ENCODE measurements around the gene TMEM30A. TPM values are rescaled to one million over a fixed set of nuclear protein-coding genes. Genes with fewer than 3 reads are reported as not detected.

The TMEM30A gene
- total RNA-seq, 1 experiment from 2014 or later = 65.2 TPM

DNA sequence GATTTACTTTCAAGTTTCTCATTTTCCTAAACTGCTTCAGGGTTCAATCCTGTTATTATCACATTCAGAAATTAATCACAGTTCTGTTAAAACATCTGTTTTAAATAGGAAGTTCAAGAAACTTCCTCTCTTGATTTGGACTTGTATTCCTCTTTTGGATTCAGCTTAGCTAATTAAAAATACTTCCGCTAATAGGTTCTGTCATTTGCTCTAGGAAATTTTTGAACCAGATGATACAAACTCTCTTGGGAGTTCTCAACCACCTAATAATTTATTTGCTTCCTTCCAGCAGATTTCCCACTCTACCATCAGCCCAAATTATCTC lies 15.9 kb upstream of the TMEM30A start:
- TF ChIP-seq, protein P1, sequence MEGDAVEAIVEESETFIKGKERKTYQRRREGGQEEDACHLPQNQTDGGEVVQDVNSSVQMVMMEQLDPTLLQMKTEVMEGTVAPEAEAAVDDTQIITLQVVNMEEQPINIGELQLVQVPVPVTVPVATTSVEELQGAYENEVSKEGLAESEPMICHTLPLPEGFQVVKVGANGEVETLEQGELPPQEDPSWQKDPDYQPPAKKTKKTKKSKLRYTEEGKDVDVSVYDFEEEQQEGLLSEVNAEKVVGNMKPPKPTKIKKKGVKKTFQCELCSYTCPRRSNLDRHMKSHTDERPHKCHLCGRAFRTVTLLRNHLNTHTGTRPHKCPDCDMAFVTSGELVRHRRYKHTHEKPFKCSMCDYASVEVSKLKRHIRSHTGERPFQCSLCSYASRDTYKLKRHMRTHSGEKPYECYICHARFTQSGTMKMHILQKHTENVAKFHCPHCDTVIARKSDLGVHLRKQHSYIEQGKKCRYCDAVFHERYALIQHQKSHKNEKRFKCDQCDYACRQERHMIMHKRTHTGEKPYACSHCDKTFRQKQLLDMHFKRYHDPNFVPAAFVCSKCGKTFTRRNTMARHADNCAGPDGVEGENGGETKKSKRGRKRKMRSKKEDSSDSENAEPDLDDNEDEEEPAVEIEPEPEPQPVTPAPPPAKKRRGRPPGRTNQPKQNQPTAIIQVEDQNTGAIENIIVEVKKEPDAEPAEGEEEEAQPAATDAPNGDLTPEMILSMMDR (conservative IDR thresholded peaks at IDR 0.05) = no peak
- H3K9me3 Mint-ChIP-seq = no peaks in the 10 kb centered on the region
- no peaks in the 10 kb centered on the region for H3K79me2 ChIP-seq (ENCODE audit: insufficient read depth, low read length)
- H2BK5ac ChIP-seq (ENCODE audit: insufficient read length, low read length) = no peak overlapping the region
- no peak overlapping the region for H3K9ac ChIP-seq (ENCODE audit: extremely low read depth, insufficient read length, low read length)
- H2AFZ ChIP-seq (ENCODE audit: low read length) = no peak overlapping the region
- H4K8ac ChIP-seq (replicated peaks; ENCODE audit: insufficient read length, low read depth, low read length) = no peak overlapping the region
- DNase-seq = no peak
- H3K23ac ChIP-seq (ENCODE audit: insufficient read length, low read depth, low read length) = no peak overlapping the region
- H3K23me2 ChIP-seq (ENCODE audit: insufficient read length, low read depth, low read length, poor library complexity, severe bottlenecking) = no peaks in the 10 kb centered on the region
- no peak overlapping the region for H3K4me2 ChIP-seq (ENCODE audit: insufficient read depth, insufficient read length, low read length)
- no peak overlapping the region for H3K4me3 Mint-ChIP-seq
- peaks cover 17 to 19% of the 10 kb centered on the region in 2 experiments for H3K4me1 Mint-ChIP-seq
- no peak overlapping the region for H2BK12ac ChIP-seq (ENCODE audit: insufficient read length, low read depth, low read length)
- H3K27ac Mint-ChIP-seq = no peak overlapping the region
- no peaks in the 10 kb centered on the region for H4K20me1 ChIP-seq (ENCODE audit: control insufficient read depth, insufficient read depth, insufficient read length)
- no peak overlapping the region for H3K14ac ChIP-seq (ENCODE audit: insufficient read depth, low read length)
- H3K18ac ChIP-seq (ENCODE audit: insufficient read length, low read depth, low read length) = no peak overlapping the region
- H3K27me3 Mint-ChIP-seq (ENCODE audit: low read depth) = no peaks in the 10 kb centered on the region
- H2BK20ac ChIP-seq (ENCODE audit: low read depth, low read length, poor library complexity, severe bottlenecking) = no peak overlapping the region
- H3K36me3 Mint-ChIP-seq (ENCODE audit: insufficient read depth in 1 of 3, low read depth in 3 of 3) = no peaks in the 10 kb centered on the region
- H3K27ac ChIP-seq (ENCODE audit: insufficient read length, low read depth, low read length) = no peak overlapping the region
- WGBS (ENCODE audit: extremely low coverage, insufficient read length, low lambda C conversion rate) = no CpG with 5 or more reads among the region's 1 CpG
- no peaks in the 10 kb centered on the region for H3K9me3 ChIP-seq (ENCODE audit: control insufficient read depth, low read depth, low read length)
- H3K4ac ChIP-seq (ENCODE audit: low read depth, low read length) = no peak overlapping the region
- H3K56ac ChIP-seq (ENCODE audit: insufficient read length, low read depth, low read length) = no peak overlapping the region
- H2BK120ac ChIP-seq (ENCODE audit: low read depth, low read length, poor library complexity, severe bottlenecking) = no peak overlapping the region
- no peak overlapping the region for H2AK5ac ChIP-seq (ENCODE audit: insufficient read length, low read length)
- no peak overlapping the region for H3T11ph ChIP-seq (ENCODE audit: low read length)
- H4K5ac ChIP-seq (ENCODE audit: insufficient read length, low read depth, low read length) = no peak overlapping the region
- H3K79me1 ChIP-seq (ENCODE audit: insufficient read depth, low read depth, low read length, poor library complexity, severe bottlenecking) = no peaks in the 10 kb centered on the region
- no peaks in the 10 kb centered on the region for H3K27me3 ChIP-seq (ENCODE audit: insufficient read depth, low read length)
- no peak overlapping the region for H4K91ac ChIP-seq (ENCODE audit: insufficient read length, low read depth, low read length)
- no peaks in the 10 kb centered on the region; the same call in 1 of the 2 replicates for H3K4me1 ChIP-seq (ENCODE audit: insufficient read depth, low read length)
- no peak overlapping the region for H2BK15ac ChIP-seq (ENCODE audit: low read depth, low read length)
